Panc1 (cell line): ENCODE results near the gene NUDT3. TPM values are rescaled to one million over a fixed set of nuclear protein-coding genes. Genes with fewer than 3 reads are reported as not detected.
"Not testable (repeated sequence)": the region's sequence is repeated elsewhere in the genome, so short reads cannot be mapped to it uniquely, and the experiment has no call there.

Experiments
- ATAC-seq: fragments of 200-7000 bp; cut with Tn5 transposase; 2 replicates; pipeline ENCODE4 v1.9.1; 2020; ENCODE audit warnings: mild to moderate bottlenecking, moderate library complexity
- BruUV-seq: library from RNA; stranded (reverse); fragments of 400-500 nt; replicated peaks from 2 replicates; lab custom pipeline; 2021; lab: Mats Ljungman, UMichigan
- CTCF ChIA-PET: fragments of 300-600 bp; sonication (Branson Sonifier 250); formaldehyde crosslinking; loops from one replicate; lab custom pipeline; 2022; ENCODE audit warnings: antibody characterized with exemption; lab: Charles Lee
- POLR2A ChIA-PET: fragments of 300-600 bp; sonication (Branson Sonifier 250); formaldehyde crosslinking; loops from one replicate; lab custom pipeline; 2022; ENCODE audit warnings: antibody characterized with exemption; lab: Charles Lee
- DNase-seq: peaks from one replicate; pipeline ENCODE4 v3.0.0-alpha.2; 2010; ENCODE audit warnings: low read depth, low spot score
- H3K27ac ChIP-seq: 2 replicates; pipeline ENCODE4 v1.5.1; 2011; ENCODE audit warnings: mild to moderate bottlenecking, low read length, inconsistent platforms
- H3K27me3 ChIP-seq: fragments of 200-500 bp; sonication (Bioruptor generic); 2 replicates; pipeline ENCODE4 v1.6.0; 2014; ENCODE audit warnings: low read length, inconsistent platforms; ENCODE audit not compliant: control insufficient read depth, insufficient read depth
- H3K36me3 ChIP-seq: fragments of 200-500 bp; sonication (Bioruptor generic); 2 replicates; pipeline ENCODE4 v1.5.1; 2014; ENCODE audit warnings: inconsistent platforms, mild to moderate bottlenecking, low read length, moderate library complexity; ENCODE audit not compliant: control insufficient read depth, insufficient read depth
- H3K4me1 ChIP-seq: 2 replicates; pipeline ENCODE4 v1.5.1; 2011; ENCODE audit warnings: inconsistent platforms, mild to moderate bottlenecking, low read length, moderate library complexity; ENCODE audit not compliant: control insufficient read depth, insufficient read depth
- H3K4me3 ChIP-seq, 2 experiments: 2 replicates each; pipeline ENCODE4 v1.5.1; 2011 to 2012; ENCODE audit warnings: low read depth in 2 of 2, low read length in 2 of 2, mild to moderate bottlenecking in 2 of 2, inconsistent platforms in 1 of 2, moderate library complexity in 1 of 2
- H3K9me3 ChIP-seq: fragments of 200-500 bp; sonication (Bioruptor generic); 2 replicates; pipeline ENCODE4 v1.5.1; 2014; ENCODE audit warnings: low read depth, mild to moderate bottlenecking, inconsistent platforms, low read length, moderate library complexity; ENCODE audit not compliant: control insufficient read depth, insufficient read depth
- POLR2AphosphoS5 ChIP-seq: IDR thresholded peaks from 2 replicates; pipeline ENCODE4 v1.6.1; 2012; ENCODE audit warnings: mild to moderate bottlenecking, low read depth, low read length, moderate library complexity
- SIN3A ChIP-seq: IDR thresholded peaks from 2 replicates; pipeline ENCODE4 v1.6.1; 2012; ENCODE audit warnings: low read depth, mild to moderate bottlenecking, low read length, moderate library complexity, borderline replicate concordance; ENCODE audit not compliant: insufficient read depth
- TCF7L2 ChIP-seq: IDR thresholded peaks from 2 replicates; pipeline ENCODE4 v1.6.1; 2011; ENCODE audit warnings: mild to moderate bottlenecking, low read depth, low read length, inconsistent platforms
- in situ Hi-C: cut with HindIII; loops from 2 replicates; pipeline ENCODE4 v1.10.0; 2016; ENCODE audit warnings: low sequenced_read_pairs, low pct_unique_long_range_greater_than_20kb
- intact Hi-C: fragments of 100-400 bp; cut with micrococcal nuclease; formaldehyde crosslinking; loops from one replicate; pipeline ENCODE4 v1.10.0; 2022; ENCODE audit not compliant: unreplicated experiment
- total RNA-seq: library from RNA; stranded (reverse); gene quantifications from one replicate; pipeline ENCODE4 v1.2.1, GENCODE V29; 2021; ENCODE audit not compliant: unreplicated experiment
- TF ChIP-seq, protein P1 (sequence below): fragments of 450-650 bp; IDR thresholded peaks from 2 replicates; pipeline ENCODE4 v1.5.1; 2017; ENCODE audit warnings: mild to moderate bottlenecking
- TF ChIP-seq, protein P2 (sequence below), 2 experiments: IDR thresholded peaks; 2 replicates each; pipeline ENCODE4 v1.6.1; 2011 to 2012; ENCODE audit warnings: low read depth in 2 of 2, control low read depth in 1 of 2, low read length in 1 of 2, mild to moderate bottlenecking in 1 of 2, moderate library complexity in 1 of 2; ENCODE audit not compliant: insufficient read depth in 1 of 2

The NUDT3 gene
- total RNA-seq, 1 experiment from 2014 or later, result 25.9 TPM

DNA sequence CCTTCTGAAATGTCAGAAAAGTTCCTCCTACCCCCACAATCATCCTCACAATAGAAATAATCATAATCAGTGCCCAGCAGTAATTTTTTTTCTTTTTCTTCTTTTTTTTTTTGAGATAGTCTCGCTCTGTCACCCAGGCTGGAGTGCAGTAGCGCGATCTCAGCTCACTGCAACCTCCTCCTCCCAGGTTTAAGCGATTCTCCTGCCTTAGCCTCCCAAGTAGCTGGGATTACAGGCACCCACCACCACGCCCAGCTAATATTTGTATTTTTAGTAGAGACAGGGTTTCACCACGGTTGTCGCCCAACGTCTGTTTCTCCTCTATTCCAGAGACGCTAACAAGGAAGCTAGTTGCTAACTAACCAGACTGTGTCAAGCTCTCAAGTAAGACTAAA lies 28.8 kb downstream of the NUDT3 start:
- H3K27ac ChIP-seq, H3K36me3 ChIP-seq, intact Hi-C loops, DNase-seq, H3K4me3 ChIP-seq, H3K27me3 ChIP-seq, H3K9me3 ChIP-seq, ATAC-seq, in situ Hi-C loops, BruUV-seq: not testable (repeated sequence)
- CTCF ChIA-PET, result interaction anchor here (1.2 kb wide), 1 partner anchor 51 kb away, joined by 7 read pairs; no protein-coding TSS in a partner anchor
- POLR2A ChIA-PET, result interaction anchor here (0.7 kb wide), 1 partner anchor 72 kb away, joined by 4 read pairs; no protein-coding TSS in a partner anchor
- H3K4me1 ChIP-seq, result peaks cover 15% of the 10 kb centered on the region

DNA sequence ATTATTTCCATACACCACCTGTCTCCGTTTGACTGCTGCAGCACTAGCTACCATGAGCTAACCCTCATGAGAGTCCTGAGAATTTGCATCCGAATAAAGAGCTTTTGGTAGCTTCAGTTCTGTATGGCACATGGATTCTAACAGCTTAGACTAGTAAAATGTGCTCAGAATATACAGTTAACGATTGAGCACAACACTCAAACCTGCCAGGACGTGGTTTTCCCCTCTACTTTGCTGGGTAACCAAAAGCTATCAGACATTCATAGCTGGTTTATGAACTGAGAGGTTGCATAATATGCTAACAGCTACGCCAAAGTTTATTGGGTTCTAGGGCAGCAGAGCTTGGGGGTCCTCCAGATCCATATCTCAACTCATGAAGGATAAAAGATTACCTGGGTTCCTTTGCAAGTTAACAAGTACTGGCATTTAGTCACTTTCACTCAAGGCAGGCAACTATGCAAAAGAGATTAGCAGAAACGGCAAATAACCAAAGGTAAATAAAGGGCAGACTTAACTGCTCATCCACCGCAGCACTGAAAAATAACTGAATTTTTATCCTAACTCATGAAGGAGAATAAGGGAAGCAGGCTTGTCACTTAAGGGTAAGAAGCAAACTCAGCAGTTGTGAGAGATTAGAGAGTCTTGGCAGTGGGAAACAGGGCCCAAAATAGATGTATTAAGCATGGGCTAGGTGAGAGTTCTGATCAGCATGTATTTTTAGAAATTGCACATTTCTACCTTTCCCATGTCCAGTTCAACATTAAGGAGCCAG lies 29.4 kb downstream of the NUDT3 start:
- H3K27me3 ChIP-seq, result no peaks in the 10 kb centered on the region
- no peaks in the 10 kb centered on the region for H3K36me3 ChIP-seq
- peaks cover 20% of the 10 kb centered on the region for H3K4me1 ChIP-seq
- BruUV-seq, result no TSS peak
- in situ Hi-C loops (no loop called here), intact Hi-C loops (no loop called here)
- no peak overlapping the region for H3K4me3 ChIP-seq
- no peak for DNase-seq
- H3K9me3 ChIP-seq, result no peaks in the 10 kb centered on the region
- ChIA-PET CTCF (interaction anchor here (1.2 kb wide), 1 partner anchor 52 kb away, joined by 7 read pairs; no protein-coding TSS in a partner anchor), POLR2A (no interaction called here)
- TF ChIP-seq POLR2AphosphoS5 (no peak), SIN3A (no peak), TCF7L2 (no peak)
- TF ChIP-seq, protein P1, sequence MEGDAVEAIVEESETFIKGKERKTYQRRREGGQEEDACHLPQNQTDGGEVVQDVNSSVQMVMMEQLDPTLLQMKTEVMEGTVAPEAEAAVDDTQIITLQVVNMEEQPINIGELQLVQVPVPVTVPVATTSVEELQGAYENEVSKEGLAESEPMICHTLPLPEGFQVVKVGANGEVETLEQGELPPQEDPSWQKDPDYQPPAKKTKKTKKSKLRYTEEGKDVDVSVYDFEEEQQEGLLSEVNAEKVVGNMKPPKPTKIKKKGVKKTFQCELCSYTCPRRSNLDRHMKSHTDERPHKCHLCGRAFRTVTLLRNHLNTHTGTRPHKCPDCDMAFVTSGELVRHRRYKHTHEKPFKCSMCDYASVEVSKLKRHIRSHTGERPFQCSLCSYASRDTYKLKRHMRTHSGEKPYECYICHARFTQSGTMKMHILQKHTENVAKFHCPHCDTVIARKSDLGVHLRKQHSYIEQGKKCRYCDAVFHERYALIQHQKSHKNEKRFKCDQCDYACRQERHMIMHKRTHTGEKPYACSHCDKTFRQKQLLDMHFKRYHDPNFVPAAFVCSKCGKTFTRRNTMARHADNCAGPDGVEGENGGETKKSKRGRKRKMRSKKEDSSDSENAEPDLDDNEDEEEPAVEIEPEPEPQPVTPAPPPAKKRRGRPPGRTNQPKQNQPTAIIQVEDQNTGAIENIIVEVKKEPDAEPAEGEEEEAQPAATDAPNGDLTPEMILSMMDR, result no peak
- TF ChIP-seq, protein P2, sequence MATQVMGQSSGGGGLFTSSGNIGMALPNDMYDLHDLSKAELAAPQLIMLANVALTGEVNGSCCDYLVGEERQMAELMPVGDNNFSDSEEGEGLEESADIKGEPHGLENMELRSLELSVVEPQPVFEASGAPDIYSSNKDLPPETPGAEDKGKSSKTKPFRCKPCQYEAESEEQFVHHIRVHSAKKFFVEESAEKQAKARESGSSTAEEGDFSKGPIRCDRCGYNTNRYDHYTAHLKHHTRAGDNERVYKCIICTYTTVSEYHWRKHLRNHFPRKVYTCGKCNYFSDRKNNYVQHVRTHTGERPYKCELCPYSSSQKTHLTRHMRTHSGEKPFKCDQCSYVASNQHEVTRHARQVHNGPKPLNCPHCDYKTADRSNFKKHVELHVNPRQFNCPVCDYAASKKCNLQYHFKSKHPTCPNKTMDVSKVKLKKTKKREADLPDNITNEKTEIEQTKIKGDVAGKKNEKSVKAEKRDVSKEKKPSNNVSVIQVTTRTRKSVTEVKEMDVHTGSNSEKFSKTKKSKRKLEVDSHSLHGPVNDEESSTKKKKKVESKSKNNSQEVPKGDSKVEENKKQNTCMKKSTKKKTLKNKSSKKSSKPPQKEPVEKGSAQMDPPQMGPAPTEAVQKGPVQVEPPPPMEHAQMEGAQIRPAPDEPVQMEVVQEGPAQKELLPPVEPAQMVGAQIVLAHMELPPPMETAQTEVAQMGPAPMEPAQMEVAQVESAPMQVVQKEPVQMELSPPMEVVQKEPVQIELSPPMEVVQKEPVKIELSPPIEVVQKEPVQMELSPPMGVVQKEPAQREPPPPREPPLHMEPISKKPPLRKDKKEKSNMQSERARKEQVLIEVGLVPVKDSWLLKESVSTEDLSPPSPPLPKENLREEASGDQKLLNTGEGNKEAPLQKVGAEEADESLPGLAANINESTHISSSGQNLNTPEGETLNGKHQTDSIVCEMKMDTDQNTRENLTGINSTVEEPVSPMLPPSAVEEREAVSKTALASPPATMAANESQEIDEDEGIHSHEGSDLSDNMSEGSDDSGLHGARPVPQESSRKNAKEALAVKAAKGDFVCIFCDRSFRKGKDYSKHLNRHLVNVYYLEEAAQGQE (IDR thresholded peaks at IDR 0.05; ENCODE audit: insufficient read depth in 1 of 2, low read depth in 2 of 2, low read length in 1 of 2), result no peak
- no peak overlapping the region for H3K27ac ChIP-seq
- no peak for ATAC-seq

DNA sequence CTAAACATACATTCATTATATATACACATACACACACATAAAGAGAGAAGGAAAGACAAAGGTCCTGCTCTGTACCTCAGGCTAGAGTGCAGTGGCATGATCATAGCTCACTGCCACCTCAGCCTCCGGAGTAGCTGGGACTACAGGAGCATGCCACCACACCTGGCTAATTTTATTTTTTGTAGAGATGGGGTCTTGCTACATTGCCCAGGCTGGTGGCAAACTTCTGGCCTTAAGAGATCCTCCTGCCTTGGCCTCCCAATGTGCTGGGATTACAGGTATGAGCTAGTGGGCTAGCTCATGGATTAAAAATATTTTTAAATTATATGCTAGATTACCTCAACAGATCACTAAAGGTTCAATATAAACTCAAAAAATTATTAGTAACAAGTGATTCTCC lies 30.3 kb downstream of the NUDT3 start:
- ATAC-seq, result no peak

More for the DNA sequence above, 30.3 kb downstream of the NUDT3 start:
- in situ Hi-C loops (no loop called here), intact Hi-C loops (no loop called here)
- H3K27ac ChIP-seq, result no peak overlapping the region
- TF ChIP-seq TCF7L2, result no peak
- H3K4me1 ChIP-seq, result peaks cover 20% of the 10 kb centered on the region
- no peak for DNase-seq
- no peak overlapping the region for H3K4me3 ChIP-seq
- no peaks in the 10 kb centered on the region for H3K36me3 ChIP-seq
- no TSS peak for BruUV-seq
- POLR2A ChIA-PET, result no interaction called here
- H3K27me3 ChIP-seq, result no peaks in the 10 kb centered on the region
- CTCF ChIA-PET, result no interaction called here
- H3K9me3 ChIP-seq, result no peaks in the 10 kb centered on the region
